Bone marrow (tissue), 2 donors: Measurements from ENCODE around the gene EHD4.

Experiments
- DNase-seq, 2 donors: peaks; one replicate each; lab custom pipeline; 2025; lab: John Stamatoyannopoulos, UW

The EHD4 gene

DNA sequence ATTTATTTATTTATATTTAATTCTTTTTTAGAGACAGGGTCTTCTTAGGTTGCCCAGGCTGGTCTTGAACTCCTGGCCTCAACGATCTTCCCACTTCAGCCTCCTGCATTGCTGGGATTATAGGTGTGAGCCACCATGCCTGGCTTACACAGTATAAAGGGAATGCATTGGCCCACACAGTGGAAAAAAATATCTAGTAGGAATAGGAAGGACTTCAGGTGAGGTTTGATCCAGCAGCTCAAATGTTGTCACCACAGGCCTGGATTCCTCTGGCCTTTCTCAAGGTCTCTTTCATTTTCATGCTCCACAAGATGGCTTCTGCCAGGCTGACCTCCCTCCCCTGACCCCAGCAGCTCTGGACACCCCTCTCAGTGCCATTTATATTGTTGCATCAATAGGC lies 76.4 kb downstream of the EHD4 start:
- DNase-seq = no peak

DNA sequence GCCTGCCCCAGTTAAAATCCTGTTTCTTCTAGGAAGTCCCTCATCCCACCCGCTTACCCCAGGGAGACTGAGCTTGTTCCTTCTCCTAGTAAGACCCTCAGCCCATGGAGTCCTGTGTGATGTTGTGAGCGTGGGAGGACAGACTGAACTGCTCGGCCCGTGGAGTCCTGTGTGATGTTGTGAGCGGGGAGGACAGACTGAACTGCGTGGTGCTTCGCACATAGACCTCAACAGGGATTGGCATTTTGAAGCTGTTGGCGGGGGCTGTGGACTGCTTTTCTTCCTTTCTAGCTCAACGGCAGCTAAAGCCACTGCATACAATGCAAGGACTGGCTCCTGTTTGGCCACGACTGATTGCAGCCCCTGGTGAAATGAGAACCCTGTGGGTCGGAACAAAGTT lies 76.9 kb downstream of the EHD4 start:
- DNase-seq = no peak

GRCh38 chr15:41894791-41895463 lies 77.4 kb downstream of the EHD4 start:
- DNase-seq = peak; percentile 51 to 89

DNA sequence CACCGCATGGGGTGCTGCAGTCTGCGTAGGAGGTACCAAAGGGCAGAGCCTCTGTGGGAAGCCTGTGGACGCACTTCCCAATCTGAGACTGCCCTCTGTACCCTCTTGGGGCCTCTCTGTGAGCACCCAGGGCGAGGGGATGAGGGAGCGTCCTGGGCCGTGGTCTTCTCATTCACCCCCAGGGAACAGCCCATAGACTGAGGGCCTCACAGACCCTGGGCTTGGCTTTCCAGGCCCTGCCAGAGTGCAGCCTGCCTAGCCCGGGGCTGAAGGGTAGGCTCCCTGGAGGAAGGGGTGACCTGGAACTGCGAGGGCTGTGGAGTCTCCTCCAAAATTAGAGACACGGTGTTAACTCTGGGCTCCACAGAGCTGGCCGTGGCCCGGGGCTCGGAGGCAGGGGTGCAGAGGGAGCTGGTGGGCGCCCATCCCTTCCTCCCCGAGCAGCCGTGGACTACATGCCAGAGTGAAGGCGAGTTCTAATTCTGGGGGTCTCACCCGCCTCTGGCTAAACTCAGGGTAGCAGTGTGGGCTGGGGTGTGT lies 78.0 kb downstream of the EHD4 start:
- DNase-seq = no peak

- DNase-seq = no peak
Measured at GRCh38 chr15:41893422-41894250, 78.7 kb downstream of the EHD4 start, which contains the start of gene SPTBN5. Gene SPTBN5 (minus strand): TSS chr15:41894053. CDS start chr15:41893497, 556 bp downstream.

- DNase-seq = no peak
Measured at GRCh38 chr15:41892621-41893421, 79.5 kb downstream of the EHD4 start.

GRCh38 chr15:41891946-41892345 lies 80.4 kb downstream of the EHD4 start:
- DNase-seq = no peak

- DNase-seq = no peak
Measured at GRCh38 chr15:41891226-41891625, 81.1 kb downstream of the EHD4 start.

DNA sequence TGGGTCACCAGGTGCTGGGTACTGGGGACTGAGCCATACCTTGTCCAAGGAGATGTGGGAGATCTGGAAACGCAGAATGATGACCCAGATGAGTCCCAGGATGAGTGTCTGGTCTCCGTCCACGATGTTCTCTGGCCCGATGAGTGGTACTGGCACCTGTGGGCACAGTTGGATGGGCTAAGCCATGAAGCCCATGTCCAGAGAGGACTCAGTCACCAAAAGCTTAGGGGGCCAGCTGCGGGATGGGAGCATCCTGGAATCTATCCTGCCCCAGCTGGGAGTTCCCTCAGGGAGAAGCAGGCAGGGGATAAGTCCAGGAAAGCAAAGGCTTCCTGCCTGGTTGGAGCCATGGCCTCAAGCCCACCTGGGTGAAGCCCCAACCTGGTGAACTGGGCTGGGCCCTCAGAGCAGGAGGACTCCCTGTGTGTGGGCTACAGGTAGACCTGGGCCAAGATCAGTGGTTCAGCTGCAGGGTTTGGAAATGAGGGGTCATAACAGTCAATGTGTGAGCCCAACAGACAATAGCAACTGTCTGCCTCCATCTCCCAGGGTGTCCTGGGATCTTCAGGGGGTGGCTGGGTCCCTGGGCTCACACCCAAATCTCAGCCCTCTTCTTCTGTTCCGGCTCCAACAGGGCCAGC lies 82.2 kb downstream of the EHD4 start:
- no peak for DNase-seq

DNA sequence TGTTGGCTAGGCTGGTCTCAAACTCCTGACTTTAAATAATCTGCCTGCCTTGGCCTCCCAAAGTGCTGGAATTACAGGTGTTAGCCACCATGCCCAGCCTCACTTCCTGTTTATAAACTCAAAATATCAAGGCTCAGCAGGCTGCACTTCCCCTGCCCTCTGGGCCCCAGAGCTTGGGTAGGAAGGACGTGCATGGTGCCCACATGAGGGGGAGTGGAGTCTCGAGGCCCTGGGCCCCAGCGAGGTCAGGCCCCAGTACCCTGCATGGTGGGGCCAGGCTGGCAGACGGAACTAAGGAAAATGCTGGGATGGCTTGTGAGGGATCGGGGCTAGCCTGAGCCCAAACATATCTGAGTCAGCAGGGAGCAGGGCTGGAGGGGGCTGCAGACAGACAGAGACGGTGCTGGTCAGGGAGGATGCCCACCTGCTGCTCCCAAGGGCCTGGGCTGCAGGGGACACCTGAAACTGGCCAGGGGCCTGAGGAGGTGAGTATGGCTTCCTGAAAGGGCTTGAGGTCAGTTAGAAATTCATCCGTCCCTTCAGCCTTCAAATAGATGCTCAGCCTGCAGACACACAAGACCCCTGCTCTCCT lies 83.6 kb downstream of the EHD4 start:
- DNase-seq = no peak

- no peak for DNase-seq
Measured at GRCh38 chr15:41887893-41888292, 84.5 kb downstream of the EHD4 start.

DNA sequence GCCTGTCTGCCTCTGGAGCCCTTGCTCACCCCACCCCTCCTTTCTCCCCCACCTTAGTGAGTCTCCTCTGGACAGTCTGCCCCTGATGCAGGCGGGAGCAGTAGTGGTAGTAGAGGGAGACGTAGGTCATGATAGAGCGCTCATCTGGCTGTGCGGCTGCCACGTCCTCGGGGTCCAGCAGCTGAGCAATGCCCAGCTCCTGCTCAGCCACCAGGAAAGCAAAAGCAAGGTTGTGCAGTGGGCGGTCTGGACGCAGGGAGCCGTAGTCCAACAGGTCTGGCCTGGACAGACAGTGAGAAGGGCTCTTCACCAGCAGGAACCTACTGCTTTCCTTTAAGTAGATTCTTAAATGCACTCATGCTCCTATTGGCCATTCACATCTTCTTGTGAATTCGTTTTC lies 85.2 kb downstream of the EHD4 start:
- no peak for DNase-seq

- DNase-seq = no peak
Measured at GRCh38 chr15:41886741-41887140, 85.6 kb downstream of the EHD4 start.

- DNase-seq = no peak
Measured at GRCh38 chr15:41885841-41886240, 86.5 kb downstream of the EHD4 start.

- DNase-seq = no peak
Measured at GRCh38 chr15:41885321-41885720, 87.0 kb downstream of the EHD4 start.

- DNase-seq = no peak
Measured at GRCh38 chr15:41884458-41884857, 87.9 kb downstream of the EHD4 start.

GRCh38 chr15:41883484-41883825 lies 88.9 kb downstream of the EHD4 start:
- no peak for DNase-seq

DNA sequence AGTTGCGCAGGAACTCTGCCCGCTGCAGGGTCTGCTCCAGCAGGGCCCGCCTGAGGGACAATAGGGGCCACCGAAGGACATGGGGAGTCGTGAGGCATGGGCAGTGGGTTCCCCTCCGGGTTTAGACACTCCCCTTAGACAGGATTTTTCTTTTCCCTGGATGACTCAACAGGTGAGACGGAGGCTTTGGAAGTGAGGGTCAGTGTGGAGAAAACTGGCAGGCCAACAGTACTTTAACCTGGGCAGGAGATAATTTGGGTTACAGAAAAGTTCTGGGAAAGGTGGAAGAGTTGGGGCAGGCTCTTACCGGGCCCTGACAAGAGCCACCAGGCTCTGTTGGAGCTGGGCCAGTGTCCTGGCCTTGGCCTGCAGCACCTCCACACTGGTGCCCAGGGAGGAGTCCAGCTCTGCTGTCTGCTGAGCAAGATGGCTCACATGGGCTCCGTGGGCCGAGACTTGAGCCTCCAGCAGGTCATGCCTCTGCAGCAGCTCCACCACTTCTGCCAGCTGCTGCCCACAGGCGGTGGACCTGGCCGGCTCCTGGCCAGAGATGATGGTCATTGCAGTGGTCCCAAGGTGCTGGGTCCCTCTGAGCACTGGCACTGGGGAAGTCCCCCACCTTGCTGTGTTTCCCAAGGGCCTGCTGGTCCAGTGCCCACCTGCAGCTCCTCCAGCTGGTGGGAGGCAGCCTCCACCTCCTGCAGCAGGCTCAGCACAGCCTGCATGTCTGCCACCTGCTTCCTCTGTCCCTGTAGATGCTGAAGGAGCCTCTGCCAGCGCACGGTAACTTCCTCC lies 89.5 kb downstream of the EHD4 start:
- peak in 1 of 2 donors; percentile 36 for DNase-seq

- no peak for DNase-seq
Measured at GRCh38 chr15:41881920-41882688, 90.3 kb downstream of the EHD4 start.

GRCh38 chr15:41881550-41881919 lies 90.8 kb downstream of the EHD4 start:
- no peak for DNase-seq
